ENCODE results near the gene AK1. TPM values are rescaled to one million over a fixed set of nuclear protein-coding genes. Genes with fewer than 3 reads are reported as not detected.

The AK1 gene
- total and polyA plus RNA-seq, 2 experiments from 2014 or later, result 16.2 to 35.5 TPM

DNA sequence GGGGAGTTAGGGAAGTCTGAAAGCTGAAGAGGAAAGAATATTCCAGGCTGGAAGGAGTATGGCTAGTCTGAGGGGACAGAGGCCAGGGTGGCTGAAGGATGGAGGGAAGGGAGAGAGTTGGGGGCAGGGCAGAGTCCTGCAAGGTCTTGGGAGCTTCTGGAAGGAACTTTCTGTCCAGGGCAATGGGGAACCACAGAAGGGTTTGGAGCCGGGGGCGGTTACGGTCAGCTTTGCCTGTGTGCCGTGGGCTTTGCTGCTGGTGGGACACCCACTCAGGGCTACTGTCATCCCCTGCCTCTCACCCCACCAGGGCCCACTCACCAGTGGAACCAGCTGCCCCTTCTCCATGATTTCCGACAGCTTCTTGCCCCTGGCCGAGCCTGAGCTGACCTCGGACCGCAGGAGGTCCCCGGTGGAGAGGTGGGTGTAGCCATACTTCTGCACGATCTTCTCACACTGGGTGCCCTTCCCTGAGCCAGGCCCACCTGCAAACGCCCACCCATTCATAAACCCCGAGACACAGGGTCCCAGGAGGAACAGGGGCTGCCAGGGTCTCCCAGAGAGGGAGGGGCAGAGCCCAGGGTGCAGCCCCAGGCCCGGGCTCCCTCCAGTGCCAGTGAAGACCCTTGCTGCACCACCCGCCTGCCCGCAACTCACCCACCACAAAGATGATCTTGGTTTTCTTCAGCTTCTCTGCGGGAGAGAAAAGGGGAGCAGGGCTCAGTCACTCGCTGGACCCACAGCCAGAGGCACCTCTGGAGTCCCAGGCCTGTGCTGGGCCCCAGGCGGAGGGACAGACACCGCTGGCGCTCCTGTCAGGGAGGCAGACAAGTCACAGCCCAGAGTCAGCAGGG, 4.9 kb downstream of the AK1 start (continued):
- TF ChIP-seq CREB1 (CRISPR knock-in tag; IDR thresholded peaks at IDR 0.05; ENCODE audit: low read depth), result no peak
- no peak for TF ChIP-seq ZNF114 (CRISPR knock-in tag; IDR thresholded peaks at IDR 0.05)
- TF ChIP-seq, protein P1, sequence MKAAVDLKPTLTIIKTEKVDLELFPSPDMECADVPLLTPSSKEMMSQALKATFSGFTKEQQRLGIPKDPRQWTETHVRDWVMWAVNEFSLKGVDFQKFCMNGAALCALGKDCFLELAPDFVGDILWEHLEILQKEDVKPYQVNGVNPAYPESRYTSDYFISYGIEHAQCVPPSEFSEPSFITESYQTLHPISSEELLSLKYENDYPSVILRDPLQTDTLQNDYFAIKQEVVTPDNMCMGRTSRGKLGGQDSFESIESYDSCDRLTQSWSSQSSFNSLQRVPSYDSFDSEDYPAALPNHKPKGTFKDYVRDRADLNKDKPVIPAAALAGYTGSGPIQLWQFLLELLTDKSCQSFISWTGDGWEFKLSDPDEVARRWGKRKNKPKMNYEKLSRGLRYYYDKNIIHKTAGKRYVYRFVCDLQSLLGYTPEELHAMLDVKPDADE (IDR thresholded peaks at IDR 0.05), result no peak
- no peak for TF ChIP-seq EZH2 (IDR thresholded peaks at IDR 0.05; ENCODE audit: low read depth, unreplicated experiment)
- no peak for TF ChIP-seq ZNF331 (CRISPR knock-in tag; IDR thresholded peaks at IDR 0.05; ENCODE audit: low read depth)
- no peak for TF ChIP-seq EZH2phosphoT487 (IDR thresholded peaks at IDR 0.05; ENCODE audit: unreplicated experiment)

DNA sequence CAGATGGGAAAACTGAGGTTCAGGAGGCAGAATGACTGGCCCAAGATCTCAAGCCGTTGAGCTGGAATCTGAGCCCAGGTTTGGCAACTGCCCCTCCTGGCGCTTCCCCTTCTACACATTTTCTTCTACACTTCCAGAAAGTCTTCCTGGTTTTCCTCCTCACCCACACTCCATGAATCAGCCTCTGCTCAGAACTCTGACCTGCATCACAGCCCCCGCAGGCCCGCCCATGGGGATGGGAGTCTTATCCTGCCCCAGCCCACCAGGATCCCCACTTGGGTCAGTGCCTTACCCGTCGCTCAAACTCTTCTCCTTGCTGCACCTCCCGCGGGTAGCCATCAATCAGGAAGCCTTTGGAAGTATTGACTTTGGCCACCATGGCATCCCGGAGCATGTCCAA, 5.9 kb downstream of the AK1 start:
- Histone ChIP-seq H3K36me3 (ENCODE audit: insufficient read depth) (no peaks in the 10 kb centered on the region), H2AFZ (no peak overlapping the region), H4K20me1 (replicated peaks; ENCODE audit: insufficient read depth) (no peaks in the 10 kb centered on the region), H3K27me3 (ENCODE audit: insufficient read depth) (no peaks in the 10 kb centered on the region), H3K79me2 (replicated peaks; ENCODE audit: insufficient read depth) (no peaks in the 10 kb centered on the region), H3K27ac (ENCODE audit: low read depth) (no peak overlapping the region), H3K4me1 (ENCODE audit: insufficient read depth) (no peaks in the 10 kb centered on the region; the same call in 1 of the 2 replicates), H3K9me2 (ENCODE audit: insufficient read depth) (no peaks in the 10 kb centered on the region), H3F3A (replicated peaks; ENCODE audit: low read depth) (no peaks in the 10 kb centered on the region), H3K4me2 (no peak overlapping the region), H3K4me3 (no peak overlapping the region)
- TF ChIP-seq ZNF114 (CRISPR knock-in tag; IDR thresholded peaks at IDR 0.05) (no peak), ZNF462 (CRISPR knock-in tag; IDR thresholded peaks at IDR 0.05) (no peak), STAT1 (IDR thresholded peaks at IDR 0.05; ENCODE audit: unreplicated experiment) (no peak)
- H3K27ac Mint-ChIP-seq, result no peak overlapping the region
- H3K36me3 Mint-ChIP-seq (ENCODE audit: low read depth), result 0 out of 3 replicates have a peak, but pooled peaks cover 4% of the 10 kb centered on the region
- no peak overlapping the region; the same call in 2 of the 3 replicates for H3K4me3 Mint-ChIP-seq
- peaks cover 20% of the 10 kb centered on the region for H3K4me1 Mint-ChIP-seq
- no peak for ATAC-seq
- peaks cover 15% of the 10 kb centered on the region for H3K27me3 Mint-ChIP-seq (ENCODE audit: insufficient read depth, low read depth, poor library complexity)
- no peaks in the 10 kb centered on the region for H3K9me3 Mint-ChIP-seq
- DNase-seq (ENCODE audit: low spot score), result no peak

Data from GM23338 (cell line).